Esophagus muscularis mucosa (tissue), 4 donors: Measurements from ENCODE around the gene TENM3. TPM values are rescaled to one million over a fixed set of nuclear protein-coding genes. Genes with fewer than 3 reads are reported as not detected.

ENCODE experiments used
- DNase-seq: peaks from one replicate; pipeline ENCODE4 v3.0.0-alpha.2; 2017; ENCODE audit errors: extremely low spot score
- H3K27ac ChIP-seq, 4 donors: fragments of 200-600 bp; sonication (generic); replicated peaks in 1 of 4; 1 replicate in 3 of 4; 2 replicates in 1 of 4; pipeline ENCODE4 v1.5.1; 2016 to 2019; ENCODE audit warnings: mild to moderate bottlenecking in 1 of 4
- H3K27me3 ChIP-seq, 4 donors: fragments of 200-600 bp; sonication (generic); one replicate each; pipeline versions ENCODE4 v1.5.1 to v1.6.0; 2016 to 2019
- H3K36me3 ChIP-seq, 4 donors: fragments of 200-600 bp; sonication (generic); one replicate each; pipeline ENCODE4 v1.5.1; 2016 to 2019
- H3K4me1 ChIP-seq, 4 donors: fragments of 200-600 bp; sonication (generic); one replicate each; pipeline ENCODE4 v1.5.1; 2016 to 2019
- H3K4me3 ChIP-seq, 4 donors: fragments of 200-600 bp; sonication (generic); 1 replicate in 2 of 4; 2 replicates in 2 of 4; pipeline ENCODE4 v1.5.1; 2016 to 2019; ENCODE audit warnings: mild to moderate bottlenecking in 4 of 4, moderate library complexity in 1 of 4
- H3K9me3 ChIP-seq, 4 donors: fragments of 200-600 bp; sonication (generic); 1 replicate in 3 of 4; 2 replicates in 1 of 4; pipeline ENCODE4 v1.5.1; 2016 to 2019
- EP300 ChIP-seq: sonication (generic); formaldehyde crosslinking; IDR thresholded peaks from one replicate; pipeline ENCODE4 v1.6.1; 2017; ENCODE audit warnings: antibody characterized with exemption
- POLR2A ChIP-seq: fragments of 450-650 bp; IDR thresholded peaks from one replicate; pipeline ENCODE4 v1.6.1; 2017; ENCODE audit warnings: antibody characterized with exemption, moderate library complexity, mild to moderate bottlenecking, low read depth
- POLR2AphosphoS5 ChIP-seq, 2 donors: sonication (generic); formaldehyde crosslinking; IDR thresholded peaks; one replicate each; pipeline ENCODE4 v1.6.1; 2017; ENCODE audit warnings: antibody characterized with exemption in 2 of 2
- WGBS: methylation state at CpG from one replicate; pipeline ENCODE4 v1.1.5; 2018; 5-methylcytosine and 5-hydroxymethylcytosine counted together
- intact Hi-C: fragments of 100-400 bp; cut with DNase I; formaldehyde crosslinking; loops from one replicate; pipeline ENCODE4 v1.15.1; 2023
- total RNA-seq, 4 donors: library from RNA; depleted of rRNA; stranded (reverse); fragments of >200 nt; gene quantifications; one replicate each; pipeline versions ENCODE4 v1.1.0 to v1.2.1, GENCODE V29; 2016
- TF ChIP-seq, protein P1 (sequence below), 3 experiments: fragments of 200-600 bp in 2 of 3; fragments of 450-650 bp in 1 of 3; sonication (generic) in 2 of 3; IDR thresholded peaks; one replicate each; pipeline ENCODE4 v1.5.1; 2017 to 2019; ENCODE audit warnings: antibody characterized with exemption in 3 of 3, mild to moderate bottlenecking in 2 of 3, moderate library complexity in 1 of 3

Gene TENM3
- total RNA-seq, 4 donors from 2014 or later, result 16.2 to 30.5 (median 28.3) TPM

DNA sequence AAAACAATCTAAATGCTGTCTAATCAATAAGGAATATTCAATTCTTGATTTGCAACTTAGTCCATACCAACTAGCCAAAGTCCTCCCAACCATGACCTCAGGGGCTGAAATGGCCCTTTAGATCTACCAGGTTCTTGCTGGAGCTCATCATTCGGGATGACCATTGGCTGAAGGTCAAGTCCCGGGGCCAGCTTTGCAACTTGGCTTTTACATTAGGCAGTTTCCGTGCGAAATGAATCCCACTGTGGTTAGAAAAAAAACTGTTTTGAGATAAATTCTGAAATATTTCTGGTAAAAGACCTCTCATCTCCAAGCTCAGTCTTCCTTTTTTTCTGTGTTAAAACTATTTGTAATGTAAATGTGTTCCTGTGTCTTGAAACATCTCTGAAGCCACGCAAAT is 178.6 kb downstream of the TENM3 start:
- no peak for DNase-seq
- intact Hi-C loops, result no loop called here
- WGBS, result 73% methylated on average over 5 of the region's 5 CpGs
- Histone ChIP-seq H3K27me3 (no peaks in the 10 kb centered on the region), H3K36me3 (no peaks in the 10 kb centered on the region), H3K9me3 (no peaks in the 10 kb centered on the region), H3K4me1 (no peaks in the 10 kb centered on the region), H3K27ac (no peak overlapping the region), H3K4me3 (no peak overlapping the region)
- TF ChIP-seq POLR2A (no peak), EP300 (no peak), POLR2AphosphoS5 (IDR thresholded peaks at IDR 0.05) (no peak)
- TF ChIP-seq, protein P1, sequence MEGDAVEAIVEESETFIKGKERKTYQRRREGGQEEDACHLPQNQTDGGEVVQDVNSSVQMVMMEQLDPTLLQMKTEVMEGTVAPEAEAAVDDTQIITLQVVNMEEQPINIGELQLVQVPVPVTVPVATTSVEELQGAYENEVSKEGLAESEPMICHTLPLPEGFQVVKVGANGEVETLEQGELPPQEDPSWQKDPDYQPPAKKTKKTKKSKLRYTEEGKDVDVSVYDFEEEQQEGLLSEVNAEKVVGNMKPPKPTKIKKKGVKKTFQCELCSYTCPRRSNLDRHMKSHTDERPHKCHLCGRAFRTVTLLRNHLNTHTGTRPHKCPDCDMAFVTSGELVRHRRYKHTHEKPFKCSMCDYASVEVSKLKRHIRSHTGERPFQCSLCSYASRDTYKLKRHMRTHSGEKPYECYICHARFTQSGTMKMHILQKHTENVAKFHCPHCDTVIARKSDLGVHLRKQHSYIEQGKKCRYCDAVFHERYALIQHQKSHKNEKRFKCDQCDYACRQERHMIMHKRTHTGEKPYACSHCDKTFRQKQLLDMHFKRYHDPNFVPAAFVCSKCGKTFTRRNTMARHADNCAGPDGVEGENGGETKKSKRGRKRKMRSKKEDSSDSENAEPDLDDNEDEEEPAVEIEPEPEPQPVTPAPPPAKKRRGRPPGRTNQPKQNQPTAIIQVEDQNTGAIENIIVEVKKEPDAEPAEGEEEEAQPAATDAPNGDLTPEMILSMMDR (IDR thresholded peaks at IDR 0.05), result no peak

DNA sequence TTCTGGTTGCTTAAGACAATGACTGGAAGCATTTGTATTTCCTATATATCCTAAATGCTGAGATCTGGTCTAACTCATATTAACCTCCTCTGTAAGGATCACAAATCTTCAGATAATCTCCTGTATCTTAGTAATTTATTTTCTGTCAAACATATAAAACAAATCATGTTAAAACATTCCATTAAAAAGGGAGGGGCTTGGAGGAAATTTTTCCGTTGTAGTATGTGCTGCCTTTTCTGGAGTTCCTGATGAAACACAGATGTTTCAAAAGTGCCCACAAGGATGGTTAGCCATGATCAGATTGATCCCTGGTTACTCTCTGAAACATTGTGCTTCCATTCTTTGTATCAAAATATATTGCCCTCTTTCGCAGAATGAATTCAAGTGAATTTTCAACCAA is 182.1 kb downstream of the TENM3 start:
- DNase-seq, result no peak
- Histone ChIP-seq H3K9me3 (no peaks in the 10 kb centered on the region), H3K27me3 (no peaks in the 10 kb centered on the region), H3K4me1 (no peaks in the 10 kb centered on the region), H3K27ac (no peak overlapping the region), H3K36me3 (no peaks in the 10 kb centered on the region), H3K4me3 (no peak overlapping the region)
- WGBS, result 93% methylated on average over 2 of the region's 2 CpGs
- intact Hi-C loops, result no loop called here
- TF ChIP-seq, protein P1 (IDR thresholded peaks at IDR 0.05), result no peak
- TF ChIP-seq POLR2AphosphoS5 (IDR thresholded peaks at IDR 0.05) (no peak), EP300 (no peak), POLR2A (no peak)

DNA sequence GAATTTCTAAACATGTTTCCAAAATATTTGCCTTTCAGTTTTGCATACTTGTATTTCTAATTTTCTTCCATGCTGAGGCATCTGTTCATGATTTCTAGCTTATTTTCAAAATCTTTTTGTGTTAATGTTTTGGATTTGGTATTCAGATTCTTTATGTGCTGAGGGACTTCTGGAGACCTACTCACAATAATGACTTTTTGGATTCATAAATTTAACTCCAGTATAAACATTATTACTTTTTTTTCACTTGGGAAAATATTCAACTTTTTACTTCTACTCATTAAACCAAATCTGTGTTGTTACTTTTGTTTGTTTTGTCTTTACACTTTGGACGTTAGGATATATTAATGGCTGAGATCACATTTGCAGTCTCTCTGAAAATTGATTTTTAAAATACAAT is 183.7 kb downstream of the TENM3 start:
- Histone ChIP-seq H3K9me3 (no peaks in the 10 kb centered on the region), H3K27me3 (no peaks in the 10 kb centered on the region), H3K27ac (no peak overlapping the region), H3K36me3 (no peaks in the 10 kb centered on the region), H3K4me3 (no peak overlapping the region), H3K4me1 (no peaks in the 10 kb centered on the region)
- DNase-seq, result no peak
- 57% methylated on average over 1 of the region's 1 CpG for WGBS
- intact Hi-C loops, result no loop called here
- TF ChIP-seq POLR2AphosphoS5 (IDR thresholded peaks at IDR 0.05), result no peak
- TF ChIP-seq, protein P1 (IDR thresholded peaks at IDR 0.05), result no peak
- no peak for TF ChIP-seq EP300
- no peak for TF ChIP-seq POLR2A

DNA sequence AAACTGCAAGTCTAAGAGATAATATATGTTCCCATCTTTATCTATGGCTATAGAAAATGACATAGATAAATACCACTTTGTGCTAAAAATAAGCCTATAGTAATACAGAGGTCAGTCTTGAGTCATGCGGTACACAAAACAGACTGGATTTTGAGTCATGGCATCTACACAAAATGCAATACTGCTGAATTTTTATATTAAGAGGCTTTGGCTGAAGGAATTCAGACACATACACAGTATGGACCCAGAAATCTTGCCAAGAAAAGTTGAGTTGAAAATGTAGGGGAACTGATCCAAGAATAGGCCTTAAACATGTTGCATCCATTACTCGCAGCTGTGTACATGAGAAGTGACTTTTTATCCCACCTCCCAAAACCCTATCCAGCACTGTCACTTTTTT is 184.4 kb downstream of the TENM3 start:
- H3K9me3 ChIP-seq, result no peaks in the 10 kb centered on the region
- no peaks in the 10 kb centered on the region for H3K4me1 ChIP-seq
- no peak for DNase-seq
- TF ChIP-seq, protein P1 (IDR thresholded peaks at IDR 0.05), result no peak
- TF ChIP-seq POLR2AphosphoS5 (IDR thresholded peaks at IDR 0.05), result no peak
- no peak for TF ChIP-seq POLR2A
- TF ChIP-seq EP300, result no peak
- H3K36me3 ChIP-seq, result no peaks in the 10 kb centered on the region
- 86% methylated on average over 2 of the region's 2 CpGs for WGBS
- H3K27ac ChIP-seq, result no peak overlapping the region
- H3K27me3 ChIP-seq, result no peaks in the 10 kb centered on the region
- no peak overlapping the region for H3K4me3 ChIP-seq
- intact Hi-C loops, result no loop called here

DNA sequence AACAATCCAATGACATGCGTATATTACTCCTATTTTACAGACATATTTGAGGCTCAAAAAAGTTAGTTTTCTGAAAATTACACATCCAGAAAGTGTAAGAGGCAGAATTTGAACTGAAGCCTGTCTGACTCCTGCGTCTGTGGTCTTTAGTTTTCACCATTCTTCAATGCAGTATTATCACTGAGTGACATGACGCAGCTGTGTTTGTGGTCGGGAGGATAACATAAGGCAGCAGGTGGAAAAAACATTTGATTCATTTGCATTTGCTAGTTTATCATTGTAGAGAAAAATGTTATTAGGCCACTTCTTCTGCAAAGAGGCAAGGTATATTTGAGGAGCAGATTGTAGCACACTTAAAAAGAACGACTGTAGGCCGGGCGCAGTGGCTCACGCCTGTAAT is 186.7 kb downstream of the TENM3 start:
- Histone ChIP-seq H3K4me3 (no peak overlapping the region), H3K36me3 (no peaks in the 10 kb centered on the region), H3K9me3 (no peaks in the 10 kb centered on the region), H3K4me1 (peaks cover 0 to 6% (median 3%) of the 10 kb centered on the region in 4 donors), H3K27ac (no peak overlapping the region), H3K27me3 (no peaks in the 10 kb centered on the region)
- TF ChIP-seq POLR2AphosphoS5 (IDR thresholded peaks at IDR 0.05) (no peak), EP300 (no peak), POLR2A (no peak)
- TF ChIP-seq, protein P1 (IDR thresholded peaks at IDR 0.05), result no peak
- intact Hi-C loops, result no loop called here
- DNase-seq, result no peak
- WGBS, result 89% methylated on average over 8 of the region's 8 CpGs
